Liver (tissue), 9 donors: ENCODE data around the gene FAM227B. TPM values are rescaled to one million over a fixed set of nuclear protein-coding genes. Genes with fewer than 3 reads are reported as not detected.

Source experiments
- DNase-seq: peaks from one replicate; pipeline ENCODE4 v3.0.0-alpha.2; 2017; ENCODE audit warnings: low spot score
- H3K27ac ChIP-seq, 2 donors: one replicate each; pipeline ENCODE4 v1.7.0; 2013; ENCODE audit warnings: inconsistent platforms in 2 of 2, low read length in 2 of 2, control low read depth in 1 of 2, low read depth in 1 of 2, mild to moderate bottlenecking in 1 of 2
- H3K27me3 ChIP-seq, 4 donors: one replicate each; pipeline versions ENCODE4 v1.6.1 to v1.7.0; 2013; ENCODE audit warnings: low read length in 3 of 4, inconsistent platforms in 1 of 4, mild to moderate bottlenecking in 1 of 4, moderate library complexity in 1 of 4; ENCODE audit not compliant: control insufficient read depth in 4 of 4, insufficient read depth in 4 of 4
- H3K36me3 ChIP-seq, 4 donors: one replicate each; pipeline versions ENCODE4 v1.6.1 to v1.7.0; 2013; ENCODE audit warnings: low read length in 3 of 4, mild to moderate bottlenecking in 3 of 4, low read depth in 1 of 4, moderate library complexity in 1 of 4; ENCODE audit not compliant: control insufficient read depth in 4 of 4, insufficient read depth in 3 of 4
- H3K4me1 ChIP-seq, 4 donors: one replicate each; pipeline versions ENCODE4 v1.6.1 to v1.7.0; 2013; ENCODE audit warnings: low read length in 3 of 4, mild to moderate bottlenecking in 3 of 4, moderate library complexity in 1 of 4; ENCODE audit not compliant: control insufficient read depth in 4 of 4, insufficient read depth in 4 of 4
- H3K4me3 ChIP-seq, 3 donors: one replicate each; pipeline versions ENCODE4 v1.6.1 to v1.7.0; 2013; ENCODE audit warnings: low read length in 3 of 3, control low read depth in 1 of 3, low read depth in 1 of 3, mild to moderate bottlenecking in 1 of 3
- H3K9ac ChIP-seq, 2 donors: one replicate each; pipeline ENCODE4 v1.7.0; 2013; ENCODE audit warnings: low read length in 2 of 2, mild to moderate bottlenecking in 2 of 2, moderate library complexity in 2 of 2, control low read depth in 1 of 2, low read depth in 1 of 2
- H3K9me3 ChIP-seq, 4 donors: one replicate each; pipeline versions ENCODE4 v1.6.1 to v1.7.0; 2013; ENCODE audit warnings: low read length in 3 of 4; ENCODE audit not compliant: control insufficient read depth in 4 of 4
- ATF3 ChIP-seq: IDR thresholded peaks from 2 replicates; pipeline ENCODE4 v1.6.1; 2016; ENCODE audit warnings: antibody characterized with exemption
- CTCF ChIP-seq: fragments of 150-350 bp; IDR thresholded peaks from 2 replicates; pipeline ENCODE4 v1.5.1; 2017; ENCODE audit warnings: improper control_type of control experiment, low read depth, low read length; ENCODE audit not compliant: missing input control
- EGR1 ChIP-seq, 2 donors: IDR thresholded peaks; 2 replicates each; pipeline ENCODE4 v1.6.1; 2016 to 2018; ENCODE audit warnings: antibody characterized with exemption in 2 of 2, low read depth in 2 of 2
- FOXA1 ChIP-seq: IDR thresholded peaks from 2 replicates; pipeline ENCODE4 v1.6.1; 2016; ENCODE audit warnings: antibody characterized with exemption
- FOXA2 ChIP-seq: IDR thresholded peaks from 2 replicates; pipeline ENCODE4 v1.6.1; 2016; ENCODE audit warnings: antibody characterized with exemption
- GABPA ChIP-seq, 2 donors: IDR thresholded peaks in 1 of 2; conservative IDR thresholded peaks in 1 of 2; 2 replicates each; pipeline ENCODE4 v1.6.1; 2016; ENCODE audit warnings: antibody characterized with exemption in 2 of 2, mild to moderate bottlenecking in 1 of 2, moderate library complexity in 1 of 2
- HNF4A ChIP-seq, 2 donors: conservative IDR thresholded peaks; 2 replicates each; pipeline ENCODE4 v1.6.1; 2016; ENCODE audit warnings: antibody characterized with exemption in 2 of 2, mild to moderate bottlenecking in 2 of 2
- HNF4G ChIP-seq: IDR thresholded peaks from 2 replicates; pipeline ENCODE4 v1.6.1; 2016; ENCODE audit warnings: antibody characterized with exemption
- JUND ChIP-seq, 2 donors: IDR thresholded peaks; 2 replicates each; pipeline ENCODE4 v1.6.1; 2016; ENCODE audit warnings: antibody characterized with exemption in 2 of 2
- MAX ChIP-seq: IDR thresholded peaks from 2 replicates; pipeline ENCODE4 v1.6.1; 2016; ENCODE audit warnings: antibody characterized with exemption
- NR2F2 ChIP-seq: IDR thresholded peaks from 2 replicates; pipeline ENCODE4 v1.6.1; 2016; ENCODE audit warnings: antibody characterized with exemption
- RAD21 ChIP-seq, 2 donors: IDR thresholded peaks; 2 replicates each; pipeline ENCODE4 v1.6.1; 2016; ENCODE audit warnings: antibody characterized with exemption in 2 of 2, mild to moderate bottlenecking in 2 of 2
- REST ChIP-seq: IDR thresholded peaks from 2 replicates; pipeline ENCODE4 v1.6.1; 2016; ENCODE audit warnings: antibody characterized with exemption, mild to moderate bottlenecking
- RXRA ChIP-seq, 2 donors: IDR thresholded peaks; 2 replicates each; pipeline ENCODE4 v1.6.1; 2017 to 2018; ENCODE audit warnings: antibody characterized with exemption in 2 of 2, mild to moderate bottlenecking in 1 of 2
- SP1 ChIP-seq: IDR thresholded peaks from 2 replicates; pipeline ENCODE4 v1.6.1; 2018; ENCODE audit warnings: antibody characterized with exemption, mild to moderate bottlenecking
- TAF1 ChIP-seq: conservative IDR thresholded peaks from 2 replicates; pipeline ENCODE4 v1.6.1; 2016; ENCODE audit warnings: antibody characterized with exemption, mild to moderate bottlenecking
- YY1 ChIP-seq: IDR thresholded peaks from 2 replicates; pipeline ENCODE4 v1.6.1; 2016; ENCODE audit warnings: antibody characterized with exemption, mild to moderate bottlenecking
- ZBTB33 ChIP-seq: IDR thresholded peaks from 2 replicates; pipeline ENCODE4 v1.6.1; 2016; ENCODE audit warnings: antibody characterized with exemption
- WGBS: extraction: QIAGEN DNeasy Blood & Tissue Kit; methylation state at CpG from one replicate; pipeline ENCODE4 v1.1.7; 2013; 5-methylcytosine and 5-hydroxymethylcytosine counted together
- polyA plus RNA-seq, 2 donors: library from polyadenylated mRNA; stranded (reverse) in 1 of 2; unstranded in 1 of 2; fragments of 200-250 nt in 1 of 2; fragments of >200 nt in 1 of 2; fragmentation: Nextera tagmentation in 1 of 2; extraction: Ambion mirVana in 1 of 2; gene quantifications; one replicate each; pipeline versions ENCODE4 v1.2.1 to v1.2.3, GENCODE V29; 2013 to 2015
- total RNA-seq, 2 donors: library from RNA; depleted of rRNA; stranded (reverse); fragments of >200 nt; gene quantifications; one replicate each; pipeline ENCODE4 v1.2.3, GENCODE V29; 2014
- donor health status: healthy.
- donor health status: healthy.
- donor health status: healthy.
- donor health status: healthy.
- donor health status: healthy.

FAM227B gene
- total and polyA plus RNA-seq, 4 donors: 1.3 to 5.1 (median 3.8) TPM

- H3K27me3 ChIP-seq: no peaks in the 10 kb centered on the region
- WGBS: 100% methylated on average over 1 of the region's 1 CpG
Measured at GRCh38 chr15:49297584-49297983, 323.0 kb downstream of the FAM227B start.

More at GRCh38 chr15:49297584-49297983, 323.0 kb downstream of the FAM227B start:
- no peak for DNase-seq
- Histone ChIP-seq H3K9me3 (no peaks in the 10 kb centered on the region), H3K4me1 (no peaks in the 10 kb centered on the region), H3K27ac (no peak overlapping the region), H3K36me3 (peaks cover 3 to 11% (median 8%) of the 10 kb centered on the region in 4 donors), H3K9ac (no peak overlapping the region), H3K4me3 (no peak overlapping the region)
- no peak for TF ChIP-seq REST
- TF ChIP-seq ATF3: no peak
- TF ChIP-seq YY1: no peak
- no peak for TF ChIP-seq MAX
- no peak for TF ChIP-seq JUND (IDR thresholded peaks at IDR 0.05)
- TF ChIP-seq HNF4G: no peak
- TF ChIP-seq RAD21 (IDR thresholded peaks at IDR 0.05): no peak
- TF ChIP-seq CTCF: no peak
- TF ChIP-seq HNF4A (conservative IDR thresholded peaks at IDR 0.05): no peak
- TF ChIP-seq FOXA1: no peak
- no peak for TF ChIP-seq TAF1
- TF ChIP-seq SP1: no peak
- TF ChIP-seq NR2F2: no peak
- no peak for TF ChIP-seq FOXA2
- TF ChIP-seq ZBTB33: no peak
- TF ChIP-seq RXRA (IDR thresholded peaks at IDR 0.05): no peak
- no peak for TF ChIP-seq GABPA (IDR thresholded peaks at IDR 0.05 in 1 of 2, conservative IDR thresholded peaks at IDR 0.05 in 1 of 2)
- TF ChIP-seq EGR1 (IDR thresholded peaks at IDR 0.05; ENCODE audit: low read depth in 2 of 2): no peak
